RKO (cell line): ENCODE data around the gene SNTB2.

Experiments
- DNase-seq: peaks from one replicate; pipeline ENCODE4 v3.0.0-alpha.2; 2016; ENCODE audit warnings: low spot score

SNTB2 gene

GRCh38 chr16:69344171-69344570 is 157.2 kb downstream of the SNTB2 start:
- no peak for DNase-seq

DNA sequence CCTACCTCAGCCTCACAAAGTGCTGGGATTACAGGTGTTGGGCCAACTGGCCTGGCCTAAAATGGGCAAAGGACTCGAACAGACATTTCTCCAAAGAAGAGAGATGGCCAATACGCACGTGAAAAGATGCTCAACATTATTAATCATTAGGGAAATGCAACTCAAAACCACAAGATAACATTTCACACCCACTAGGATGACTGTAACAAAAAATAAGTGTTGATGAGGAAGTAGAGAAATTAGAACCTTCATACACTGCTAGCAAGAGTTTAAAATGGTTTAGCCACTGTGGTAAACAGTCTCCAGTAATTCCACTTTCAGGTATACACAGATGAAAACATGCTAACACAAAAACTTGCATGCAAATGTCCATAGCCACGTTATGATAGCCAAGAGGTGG is 159.0 kb downstream of the SNTB2 start:
- no peak for DNase-seq

GRCh38 chr16:69346683-69347082 is 159.7 kb downstream of the SNTB2 start:
- no peak for DNase-seq

- no peak for DNase-seq
Measured at GRCh38 chr16:69348222-69348621, 161.3 kb downstream of the SNTB2 start.

- no peak for DNase-seq
Measured at GRCh38 chr16:69349536-69349935, 162.6 kb downstream of the SNTB2 start.

DNA sequence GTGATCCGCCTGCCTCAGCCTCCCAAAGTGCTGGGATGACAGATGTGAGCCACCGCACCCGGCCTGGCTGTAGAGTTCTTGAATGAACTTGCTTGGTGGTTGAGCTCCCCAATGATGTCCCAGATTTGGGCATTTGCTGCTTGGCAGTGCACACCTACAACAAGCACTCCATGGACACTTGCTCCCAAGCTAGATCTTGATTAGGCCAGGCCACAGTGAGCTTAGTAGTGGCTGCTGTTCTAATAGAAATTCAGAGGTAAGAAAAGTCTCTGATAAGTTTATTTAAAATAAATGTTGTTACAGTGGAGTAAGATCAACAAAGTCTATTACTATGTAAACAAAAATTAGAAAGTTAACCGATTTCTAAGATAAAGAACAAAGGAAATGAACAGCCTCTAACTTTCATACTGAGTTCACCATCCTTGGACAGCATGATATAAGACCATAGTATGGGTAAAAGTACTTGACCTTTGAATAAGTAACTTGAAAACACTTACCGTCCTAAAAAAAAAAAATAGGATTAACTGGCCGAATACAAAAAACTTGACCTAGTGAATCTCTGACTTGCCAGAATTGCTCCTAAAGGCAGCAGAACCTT is 163.7 kb downstream of the SNTB2 start:
- DNase-seq, result no peak

GRCh38 chr16:69351309-69352027 is 164.5 kb downstream of the SNTB2 start, which contains the start of gene TMED6:
TSS of gene TMED6 (minus strand) at chr16:69351786. CDS start at chr16:69351753, 33 bp downstream.
- DNase-seq, result no peak
